CD4-positive, alpha-beta T cell treated with Interferon gamma for 1 hour (primary cell): ENCODE data around the gene APOA5.
"Not testable (repeated sequence)": the region's sequence is repeated elsewhere in the genome, so short reads cannot be mapped to it uniquely, and the experiment has no call there.

Experiments used
- DNase-seq: peaks from one replicate; pipeline ENCODE4 v3.0.0-alpha.2; 2020

APOA5 gene

GRCh38 chr11:116827461-116827860 is 35.8 kb upstream of the APOA5 start:
- DNase-seq, result no peak

DNA sequence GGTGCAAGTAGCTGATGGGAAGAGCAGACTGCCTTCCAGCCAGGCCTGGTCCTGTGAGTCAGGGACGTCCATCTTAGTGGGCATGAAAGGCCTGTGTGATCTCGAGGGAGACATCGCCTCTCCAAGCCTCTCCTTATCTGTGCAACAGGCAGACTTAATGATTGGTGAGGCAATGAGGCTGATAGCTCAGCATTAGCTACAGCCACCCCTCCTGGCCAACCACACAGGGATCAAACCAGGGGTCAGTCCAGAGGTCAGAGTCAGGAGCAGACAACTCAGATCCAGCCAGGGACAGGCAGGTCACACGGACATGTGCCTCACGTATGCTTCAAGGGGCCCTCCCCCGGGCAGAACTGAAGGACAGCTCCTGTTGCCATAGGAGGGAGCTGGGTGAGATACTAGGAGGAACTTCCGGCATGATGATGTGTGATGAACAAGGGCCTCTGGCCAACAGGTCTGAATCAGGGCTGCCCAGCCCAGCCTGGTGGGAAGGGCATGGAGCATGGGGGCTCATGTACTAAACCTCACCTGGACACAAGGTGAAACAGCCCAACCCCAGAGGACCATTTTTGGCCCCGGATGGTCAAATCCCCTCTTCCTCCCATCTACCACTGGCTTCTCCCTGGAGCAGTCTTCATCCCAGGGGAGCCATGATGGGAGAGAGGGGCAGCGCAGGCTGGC is 35.2 kb upstream of the APOA5 start:
- no peak for DNase-seq

DNA sequence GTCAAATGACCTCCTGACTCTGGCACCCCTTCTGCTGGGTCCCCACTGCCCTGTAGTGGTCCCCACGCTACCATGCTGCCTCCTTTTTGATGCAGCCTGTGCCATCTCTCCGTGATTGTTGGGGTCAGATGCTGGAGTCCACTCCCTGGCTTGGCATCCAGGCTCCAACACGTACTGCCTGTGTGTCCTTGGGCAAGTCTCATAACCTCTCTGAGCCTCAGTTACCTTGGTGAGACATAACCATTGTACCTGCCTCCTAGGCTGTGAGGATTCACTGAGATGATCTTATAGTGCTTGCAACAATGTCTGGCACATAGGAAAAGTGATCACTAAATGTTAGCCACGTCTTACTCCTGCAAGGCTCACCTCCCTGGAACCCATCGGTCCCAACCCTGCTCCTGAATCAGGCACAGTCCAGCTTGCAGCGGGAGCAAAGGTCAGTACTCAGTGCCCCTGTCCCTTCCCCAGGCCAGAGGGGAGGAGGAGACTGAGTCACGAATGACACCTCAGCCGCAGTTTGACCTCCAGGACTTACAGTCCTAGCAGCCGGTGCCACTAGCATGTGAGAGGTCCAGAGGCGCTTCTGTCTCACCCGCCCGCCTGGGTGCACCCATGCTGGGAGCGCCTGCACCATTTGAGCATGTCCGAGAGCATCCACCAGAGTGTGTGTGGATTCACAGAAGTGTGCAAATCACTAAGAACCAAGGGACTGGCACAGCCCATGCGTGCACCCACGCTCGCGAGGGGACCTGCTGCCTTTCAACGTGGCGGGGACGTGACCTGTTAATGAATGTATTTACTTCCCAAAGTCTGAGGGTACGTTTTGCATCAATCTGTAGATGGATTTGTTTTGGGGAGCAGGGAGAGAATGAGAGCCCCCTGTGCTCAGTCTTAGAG is 34.4 kb upstream of the APOA5 start:
- no peak for DNase-seq

DNA sequence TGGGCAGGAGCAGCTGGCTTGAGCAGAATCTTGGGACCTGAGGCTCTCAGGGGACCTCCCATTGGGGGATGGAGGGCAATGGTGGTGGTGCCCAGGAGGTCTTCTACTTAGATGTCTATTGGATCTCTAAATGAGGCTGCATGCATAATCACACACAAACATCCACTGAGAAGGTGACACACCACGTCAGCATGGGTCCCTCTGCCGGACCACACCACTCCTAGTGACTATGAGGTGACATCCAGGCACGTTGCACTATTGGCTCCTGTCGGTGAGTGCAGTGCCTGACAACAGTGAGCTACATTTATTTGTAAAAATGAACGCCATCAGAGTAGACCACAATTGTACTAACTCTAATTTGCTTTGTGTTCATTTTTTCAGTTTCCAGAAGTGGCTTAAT is 33.8 kb upstream of the APOA5 start:
- DNase-seq, result no peak

- no peak for DNase-seq
Observed at GRCh38 chr11:116823031-116823843, 31.6 kb upstream of the APOA5 start, which contains the start of gene APOA4. APOA4 (minus strand) TSS chr11:116823304; CDS start chr11:116823191, 113 bp downstream.

DNA sequence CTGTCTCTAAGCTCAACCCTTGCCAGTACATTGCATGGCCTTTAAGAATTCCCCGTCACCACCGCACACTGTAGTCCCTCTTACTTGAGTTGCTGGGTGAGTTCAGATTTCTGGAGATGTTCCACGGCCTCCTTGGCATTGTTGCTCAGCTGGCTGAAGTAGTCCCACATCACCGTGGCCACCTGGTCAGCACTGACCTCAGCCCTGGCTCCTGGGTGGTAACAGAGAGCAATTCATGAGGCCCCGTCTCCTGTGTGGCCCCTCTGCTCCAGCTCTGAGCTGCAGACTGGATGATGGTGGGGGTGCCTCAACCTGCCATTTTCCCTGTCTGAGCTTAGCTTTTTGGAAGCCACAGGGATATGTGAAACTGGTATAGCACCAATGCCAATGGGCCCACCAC is 30.9 kb upstream of the APOA5 start:
- no peak for DNase-seq

GRCh38 chr11:116821050-116821918 is 29.6 kb upstream of the APOA5 start:
- no peak for DNase-seq

DNA sequence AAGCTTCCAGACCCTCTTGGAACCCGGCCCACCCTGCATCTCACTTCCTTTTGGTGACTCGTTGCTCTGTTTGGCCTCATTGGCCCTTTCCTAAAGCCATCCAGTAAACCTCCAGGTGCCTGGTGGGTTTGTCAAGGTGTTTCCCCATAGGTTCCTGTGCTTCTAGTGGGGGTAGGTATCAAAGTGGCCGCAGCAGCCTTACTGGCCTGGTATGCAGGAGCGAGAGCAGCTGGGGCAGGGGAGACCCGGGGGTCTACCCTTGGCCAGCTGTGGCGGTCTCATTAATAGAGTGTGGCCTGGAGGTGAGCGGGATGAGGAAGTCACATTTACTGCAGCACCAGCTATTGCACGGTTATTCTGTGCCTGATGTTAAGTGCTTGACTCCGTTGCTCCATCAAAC is 27.4 kb upstream of the APOA5 start:
- no peak for DNase-seq

DNA sequence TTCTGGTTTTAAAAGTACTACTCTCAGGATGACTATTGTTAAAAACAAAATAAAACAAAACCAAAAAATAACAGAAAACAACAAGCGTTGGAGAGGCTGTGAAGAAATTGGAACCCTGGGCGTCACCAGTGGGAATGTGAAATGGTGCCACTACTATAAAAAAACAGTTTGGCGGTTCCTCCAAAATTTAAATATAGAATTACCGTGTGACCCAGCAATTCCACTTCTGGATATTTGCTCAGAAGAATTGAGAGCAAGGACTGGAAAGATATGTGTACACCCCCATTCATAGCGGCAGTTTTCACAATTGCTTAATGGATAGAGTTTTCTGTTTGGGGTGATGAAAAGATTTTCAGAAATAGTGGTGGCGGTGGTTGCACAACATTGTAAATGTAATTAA is 22.8 kb upstream of the APOA5 start:
- DNase-seq, result no peak

GRCh38 chr11:116813781-116814471 is 22.2 kb upstream of the APOA5 start:
- DNase-seq, result no peak

- no peak for DNase-seq
Observed at GRCh38 chr11:116813170-116813569, 21.5 kb upstream of the APOA5 start.

- no peak for DNase-seq
Observed at GRCh38 chr11:116812109-116812508, 20.4 kb upstream of the APOA5 start.

DNA sequence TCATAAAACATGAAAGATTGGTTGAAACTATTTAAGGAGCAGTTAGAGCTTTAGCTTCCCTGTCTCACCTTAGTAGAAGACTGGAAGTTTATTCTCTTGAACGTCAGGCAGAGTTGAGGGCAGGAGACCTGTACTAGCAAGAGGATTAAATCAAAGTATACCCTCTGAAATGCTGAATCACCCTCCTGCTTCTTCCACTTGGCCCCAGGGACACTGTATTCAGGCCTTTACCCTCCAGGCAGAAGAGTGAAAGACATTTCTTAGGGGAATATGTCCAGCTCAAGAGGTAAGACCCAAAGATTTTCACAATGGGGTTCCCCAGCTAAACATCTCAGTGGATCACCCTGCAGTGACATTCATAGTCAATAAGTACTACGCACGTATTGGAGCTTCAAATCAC is 19.5 kb upstream of the APOA5 start:
- DNase-seq, result no peak

DNA sequence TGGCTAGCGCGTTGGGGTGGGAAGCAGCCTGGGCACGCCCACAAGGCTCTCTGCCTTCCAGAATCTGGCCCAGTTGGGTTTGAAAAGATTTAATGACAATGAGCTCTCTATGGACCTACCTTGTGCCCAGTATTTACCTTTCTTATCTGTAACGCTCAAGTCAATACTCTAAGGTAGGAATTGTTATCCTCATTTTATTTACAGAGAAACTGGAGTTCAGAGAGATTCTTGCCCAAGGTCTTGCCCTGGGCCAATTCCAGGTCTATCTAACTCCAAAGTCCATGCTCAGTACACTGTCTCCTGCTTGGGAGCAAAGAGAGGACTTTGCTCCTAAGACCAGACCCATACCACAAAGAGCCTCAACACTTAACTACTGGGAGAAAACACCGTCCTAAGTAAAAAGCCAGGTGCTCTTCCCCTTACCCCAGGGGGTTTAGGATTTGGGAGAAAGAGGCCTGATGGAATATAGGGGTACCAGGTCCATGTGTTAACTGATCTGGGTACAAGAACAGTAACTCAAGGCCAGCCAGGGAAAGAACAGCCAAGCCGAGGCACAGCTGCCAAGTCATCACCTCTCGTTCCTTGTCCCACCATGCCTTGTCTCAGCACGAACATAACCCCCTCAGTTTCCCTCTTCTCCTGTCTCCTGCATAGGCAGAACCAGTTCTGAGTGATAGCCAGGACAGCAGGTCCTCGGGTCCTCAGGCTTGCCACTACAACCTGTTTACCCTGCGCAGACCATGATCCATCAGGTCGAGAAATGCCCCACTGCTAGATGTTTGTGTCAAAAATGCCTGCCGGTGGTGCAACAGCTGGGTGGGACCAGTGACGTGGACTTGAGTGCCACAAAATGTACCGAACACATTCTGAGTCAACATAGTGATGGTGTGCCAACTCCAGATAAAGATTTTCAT is 16.8 kb upstream of the APOA5 start:
- no peak for DNase-seq

DNA sequence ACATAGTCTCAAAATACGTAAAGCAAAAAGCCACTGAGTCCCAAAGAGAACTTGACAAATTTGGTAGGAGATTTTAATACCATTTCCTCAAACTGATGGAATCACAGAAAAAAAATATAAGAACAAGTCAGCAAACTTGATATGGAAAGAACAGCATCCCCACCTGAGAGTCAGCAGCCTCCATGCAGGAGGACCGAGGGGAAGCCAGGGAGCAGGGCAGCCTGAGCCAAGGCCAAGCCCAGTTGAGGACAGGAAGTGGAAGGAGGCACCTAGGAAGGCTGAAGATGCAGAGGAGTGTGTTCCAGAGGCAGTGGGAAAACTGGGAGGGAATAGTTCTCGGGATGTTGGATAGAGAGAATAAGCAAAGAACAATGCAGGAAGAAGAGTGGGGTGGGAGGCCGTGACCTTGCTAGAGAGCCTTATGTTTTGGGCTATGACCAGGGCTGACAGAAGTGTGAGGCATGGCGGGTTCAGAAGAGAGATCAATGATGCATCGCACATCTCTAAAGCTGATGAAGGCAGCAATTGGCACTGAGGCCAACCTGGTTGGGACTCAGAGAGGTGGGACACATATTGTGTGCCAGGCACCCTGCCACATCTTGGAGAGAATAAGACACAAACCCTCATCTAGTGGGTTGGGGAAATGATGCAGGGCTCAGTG is 16.1 kb upstream of the APOA5 start:
- DNase-seq, result no peak

- no peak for DNase-seq
Observed at GRCh38 chr11:116804001-116804400, 12.3 kb upstream of the APOA5 start.

DNA sequence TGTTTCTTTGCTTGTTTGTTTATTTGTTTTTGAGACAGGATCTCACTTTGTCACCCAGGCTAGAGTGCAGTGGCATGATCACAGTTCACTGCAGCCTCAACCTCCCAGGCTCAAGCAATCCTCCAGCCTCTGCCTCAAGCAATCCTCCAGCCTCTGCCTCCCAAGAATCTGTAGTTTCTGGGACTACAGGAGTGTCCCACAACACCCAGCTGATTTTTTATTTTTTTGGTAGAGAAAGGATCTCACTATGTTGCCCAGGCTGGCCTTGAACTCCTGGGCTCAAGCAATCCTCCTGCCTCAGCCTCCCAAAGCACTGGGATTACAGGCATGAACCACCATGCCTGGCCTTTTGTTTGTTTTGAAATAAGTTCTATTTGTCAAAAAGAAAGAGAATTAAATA is 10.0 kb upstream of the APOA5 start:
- DNase-seq, result not testable (repeated sequence)

DNA sequence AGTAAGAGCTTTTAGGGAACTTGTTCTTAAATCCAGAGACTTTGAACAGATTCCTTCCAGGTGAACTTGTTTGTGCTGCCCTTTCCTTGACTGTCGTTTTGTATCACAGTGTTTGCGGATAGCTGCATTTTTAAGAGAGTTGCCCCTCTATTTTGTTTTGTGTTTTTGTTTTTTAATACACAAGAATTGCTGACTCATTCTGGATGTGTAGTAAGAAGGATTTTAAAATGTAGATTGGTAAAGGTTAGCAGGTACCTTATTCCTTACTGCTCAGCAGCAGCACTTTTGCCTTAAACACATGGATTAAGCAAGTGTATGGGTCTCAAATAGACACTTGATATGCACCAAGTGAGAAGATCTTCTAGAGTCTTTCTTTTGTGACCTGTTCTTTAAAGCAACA is 8.9 kb upstream of the APOA5 start:
- no peak for DNase-seq

- no peak for DNase-seq
Observed at GRCh38 chr11:116798368-116798767, 6.7 kb upstream of the APOA5 start.

DNA sequence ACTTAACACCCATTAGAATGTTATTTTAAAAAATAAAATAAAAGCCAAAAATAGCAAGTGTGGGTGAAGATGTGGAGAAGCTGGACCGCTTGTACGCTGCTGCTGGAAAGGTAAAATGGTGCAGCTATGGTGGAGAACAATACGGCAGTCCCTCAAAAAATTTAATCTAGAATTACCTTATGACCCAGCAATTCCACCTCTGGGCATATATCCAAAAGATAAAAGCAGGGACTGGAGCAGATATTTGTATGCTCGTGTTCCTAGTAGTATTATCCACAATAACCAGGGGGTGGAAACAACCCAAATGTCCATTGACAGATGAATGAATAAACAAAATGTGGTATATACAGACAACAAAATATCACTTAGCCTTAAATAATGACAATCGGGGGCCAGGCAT is 6.1 kb upstream of the APOA5 start:
- no peak for DNase-seq
